ENCODE measurements around the gene SP2. TPM values are rescaled to one million over a fixed set of nuclear protein-coding genes. Genes with fewer than 3 reads are reported as not detected.
A peak's percentile ranks its signal among the peaks of the same experiment; 100 is the strongest.

The SP2 gene
- total and polyA plus RNA-seq, 2 of the 13 experiments (the other 11 are each of a cell fraction or from before 2014, with no cell fraction given): 1.4 to 4.8 TPM

DNA sequence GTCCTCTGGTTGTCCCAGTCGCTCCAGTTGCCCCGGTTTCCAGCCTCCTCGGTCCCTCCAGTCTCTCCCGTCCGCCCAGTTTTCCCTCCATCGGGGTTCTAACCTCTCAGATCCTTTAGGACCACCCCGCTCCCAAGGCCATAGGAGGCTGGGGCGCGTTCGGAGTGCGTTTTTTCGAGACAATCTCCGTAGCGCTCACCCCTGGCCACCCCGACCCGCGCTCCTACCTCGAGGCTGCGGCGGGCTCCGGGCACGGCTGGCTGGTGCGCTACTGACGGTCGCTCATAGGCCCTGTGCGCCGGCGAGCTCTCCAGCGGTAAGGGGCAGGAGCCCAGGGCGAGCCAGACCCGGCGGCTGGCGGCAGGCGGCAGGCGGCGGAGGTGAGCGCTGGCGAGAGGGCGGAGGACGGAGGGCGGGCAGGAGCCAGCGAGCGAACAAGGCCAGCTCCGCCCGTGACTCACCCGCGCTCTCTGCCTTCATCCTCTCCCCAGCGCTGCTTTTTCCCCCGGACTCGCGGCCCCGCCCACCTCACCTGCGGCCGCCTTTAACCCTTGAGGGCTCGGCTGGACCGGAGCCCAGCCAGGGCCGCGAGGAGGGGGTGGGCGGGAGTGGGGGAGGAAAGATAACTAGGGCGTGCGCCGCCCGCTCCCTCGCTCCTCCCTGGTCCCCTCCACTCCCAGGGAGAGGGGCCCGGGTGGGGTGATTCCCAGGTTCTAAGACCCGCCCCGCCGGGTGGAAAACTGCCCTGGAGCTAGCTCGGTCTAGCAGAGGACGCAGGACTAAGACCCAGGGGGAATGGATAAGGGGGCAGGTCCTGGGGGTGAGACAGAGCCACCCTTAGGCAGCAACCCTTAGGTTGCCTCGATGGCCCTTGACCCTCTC, 45.1 kb upstream of the SP2 start, which contains the start of gene SP6 (continued):
- TF ChIP-seq ZNF337 (CRISPR knock-in tag; IDR thresholded peaks at IDR 0.05; ENCODE audit: borderline replicate concordance, low read depth) (no peak), ZNF543 (CRISPR knock-in tag; IDR thresholded peaks at IDR 0.05) (no peak; the same call in 1 of the 2 replicates), ASH2L (IDR thresholded peaks at IDR 0.05; ENCODE audit: insufficient read length, low read depth, low read length) (no peak), ZNF629 (CRISPR knock-in tag; conservative IDR thresholded peaks at IDR 0.05) (no peak), ZNF83 (CRISPR knock-in tag; IDR thresholded peaks at IDR 0.05; ENCODE audit: borderline replicate concordance) (no peak), JARID2 (CRISPR knock-in tag; IDR thresholded peaks at IDR 0.05; ENCODE audit: insufficient replicate concordance) (peak; percentile 47), SP2 (CRISPR knock-in tag; IDR thresholded peaks at IDR 0.05) (peak; percentile 43; the same call in 1 of the 2 replicates), ZKSCAN1 (IDR thresholded peaks at IDR 0.05; ENCODE audit: low read length) (no peak), TAF15 (IDR thresholded peaks at IDR 0.05; ENCODE audit: low read depth, low read length, poor library complexity, severe bottlenecking) (no peak), RFX1 (IDR thresholded peaks at IDR 0.05) (no peak), CENPX (CRISPR knock-in tag; IDR thresholded peaks at IDR 0.05) (no peak), ZNF761 (CRISPR knock-in tag; conservative IDR thresholded peaks at IDR 0.05) (peak; percentile 72; the same call in 1 of the 2 replicates), ARNT (IDR thresholded peaks at IDR 0.05) (no peak), SMAD1 (CRISPR knock-in tag; IDR thresholded peaks at IDR 0.05; ENCODE audit: borderline replicate concordance, low read depth) (no peak), MEIS2 (CRISPR knock-in tag; IDR thresholded peaks at IDR 0.05) (peak; percentile 51), CAMTA2 (CRISPR knock-in tag; IDR thresholded peaks at IDR 0.05; ENCODE audit: borderline replicate concordance) (no peak), NR2F1 (CRISPR knock-in tag; IDR thresholded peaks at IDR 0.05) (no peak), ZNF572 (CRISPR knock-in tag; IDR thresholded peaks at IDR 0.05) (no peak), ZFP82 (CRISPR knock-in tag; IDR thresholded peaks at IDR 0.05; ENCODE audit: borderline replicate concordance) (no peak; the same call in none of the 2 replicates), PCBP1 (IDR thresholded peaks at IDR 0.05; ENCODE audit: borderline replicate concordance, low read depth, low read length) (no peak)
- TF ChIP-seq, protein P1, sequence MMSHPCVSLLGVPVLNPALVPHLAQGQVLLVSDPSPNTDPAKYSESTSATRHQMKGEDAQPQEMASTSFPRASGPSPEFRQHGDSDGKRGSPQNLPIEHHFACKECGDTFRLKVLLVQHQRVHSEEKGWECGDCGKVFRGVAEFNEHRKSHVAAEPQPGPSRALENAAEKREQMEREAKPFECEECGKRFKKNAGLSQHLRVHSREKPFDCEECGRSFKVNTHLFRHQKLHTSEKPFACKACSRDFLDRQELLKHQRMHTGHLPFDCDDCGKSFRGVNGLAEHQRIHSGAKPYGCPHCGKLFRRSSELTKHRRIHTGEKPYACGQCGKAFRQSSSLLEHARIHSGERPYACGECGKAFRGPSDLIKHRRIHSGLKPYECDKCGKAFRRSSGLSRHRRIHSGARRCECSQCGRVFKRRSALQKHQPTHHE (CRISPR knock-in tag; IDR thresholded peaks at IDR 0.05; ENCODE audit: borderline replicate concordance): peak; percentile 56
- TF ChIP-seq, protein P2, sequence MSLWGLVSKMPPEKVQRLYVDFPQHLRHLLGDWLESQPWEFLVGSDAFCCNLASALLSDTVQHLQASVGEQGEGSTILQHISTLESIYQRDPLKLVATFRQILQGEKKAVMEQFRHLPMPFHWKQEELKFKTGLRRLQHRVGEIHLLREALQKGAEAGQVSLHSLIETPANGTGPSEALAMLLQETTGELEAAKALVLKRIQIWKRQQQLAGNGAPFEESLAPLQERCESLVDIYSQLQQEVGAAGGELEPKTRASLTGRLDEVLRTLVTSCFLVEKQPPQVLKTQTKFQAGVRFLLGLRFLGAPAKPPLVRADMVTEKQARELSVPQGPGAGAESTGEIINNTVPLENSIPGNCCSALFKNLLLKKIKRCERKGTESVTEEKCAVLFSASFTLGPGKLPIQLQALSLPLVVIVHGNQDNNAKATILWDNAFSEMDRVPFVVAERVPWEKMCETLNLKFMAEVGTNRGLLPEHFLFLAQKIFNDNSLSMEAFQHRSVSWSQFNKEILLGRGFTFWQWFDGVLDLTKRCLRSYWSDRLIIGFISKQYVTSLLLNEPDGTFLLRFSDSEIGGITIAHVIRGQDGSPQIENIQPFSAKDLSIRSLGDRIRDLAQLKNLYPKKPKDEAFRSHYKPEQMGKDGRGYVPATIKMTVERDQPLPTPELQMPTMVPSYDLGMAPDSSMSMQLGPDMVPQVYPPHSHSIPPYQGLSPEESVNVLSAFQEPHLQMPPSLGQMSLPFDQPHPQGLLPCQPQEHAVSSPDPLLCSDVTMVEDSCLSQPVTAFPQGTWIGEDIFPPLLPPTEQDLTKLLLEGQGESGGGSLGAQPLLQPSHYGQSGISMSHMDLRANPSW (CRISPR knock-in tag; IDR thresholded peaks at IDR 0.05; ENCODE audit: borderline replicate concordance): no peak
- TF ChIP-seq, protein P3, sequence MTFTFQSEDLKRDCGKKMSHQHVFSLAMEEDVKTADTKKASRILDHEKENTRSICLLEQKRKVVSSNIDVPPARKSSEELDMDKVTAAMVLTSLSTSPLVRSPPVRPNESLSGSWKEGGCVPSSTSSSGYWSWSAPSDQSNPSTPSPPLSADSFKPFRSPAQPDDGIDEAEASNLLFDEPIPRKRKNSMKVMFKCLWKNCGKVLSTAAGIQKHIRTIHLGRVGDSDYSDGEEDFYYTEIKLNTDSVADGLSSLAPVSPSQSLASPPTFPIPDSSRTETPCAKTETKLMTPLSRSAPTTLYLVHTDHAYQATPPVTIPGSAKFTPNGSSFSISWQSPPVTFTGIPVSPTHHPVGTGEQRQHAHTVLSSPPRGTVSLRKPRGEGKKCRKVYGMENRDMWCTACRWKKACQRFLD (CRISPR knock-in tag; IDR thresholded peaks at IDR 0.05; ENCODE audit: borderline replicate concordance): no peak
- TF ChIP-seq, protein P4, sequence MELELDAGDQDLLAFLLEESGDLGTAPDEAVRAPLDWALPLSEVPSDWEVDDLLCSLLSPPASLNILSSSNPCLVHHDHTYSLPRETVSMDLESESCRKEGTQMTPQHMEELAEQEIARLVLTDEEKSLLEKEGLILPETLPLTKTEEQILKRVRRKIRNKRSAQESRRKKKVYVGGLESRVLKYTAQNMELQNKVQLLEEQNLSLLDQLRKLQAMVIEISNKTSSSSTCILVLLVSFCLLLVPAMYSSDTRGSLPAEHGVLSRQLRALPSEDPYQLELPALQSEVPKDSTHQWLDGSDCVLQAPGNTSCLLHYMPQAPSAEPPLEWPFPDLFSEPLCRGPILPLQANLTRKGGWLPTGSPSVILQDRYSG (CRISPR knock-in tag; IDR thresholded peaks at IDR 0.05): no peak

Measured in HepG2 (cell line).